AG20443 (cell line): Measurements from ENCODE around the gene C5.

Experiments used
- DNase-seq: peaks from one replicate; pipeline ENCODE4 v3.0.0; 2012; ENCODE audit warnings: low spot score, mixed read lengths

The C5 gene

GRCh38 chr9:120910643-120911042, 139.4 kb downstream of the C5 start:
- no peak for DNase-seq

GRCh38 chr9:120909904-120910303, 140.2 kb downstream of the C5 start:
- DNase-seq: no peak

GRCh38 chr9:120905315-120906164, 144.5 kb downstream of the C5 start:
- no peak for DNase-seq

GRCh38 chr9:120904978-120905301, 145.1 kb downstream of the C5 start:
- DNase-seq: no peak

GRCh38 chr9:120904061-120904977, 145.8 kb downstream of the C5 start:
- no peak for DNase-seq

- DNase-seq: no peak
Measured at GRCh38 chr9:120902569-120903535, 147.2 kb downstream of the C5 start.
